Measurements from ENCODE around the gene INPPL1. TPM values are rescaled to one million over a fixed set of nuclear protein-coding genes. Genes with fewer than 3 reads are reported as not detected.

INPPL1 gene
- total and polyA plus RNA-seq, 2 of the 13 experiments (the other 11 are each of a cell fraction or from before 2014, with no cell fraction given) = 29.1 to 66.9 TPM

DNA sequence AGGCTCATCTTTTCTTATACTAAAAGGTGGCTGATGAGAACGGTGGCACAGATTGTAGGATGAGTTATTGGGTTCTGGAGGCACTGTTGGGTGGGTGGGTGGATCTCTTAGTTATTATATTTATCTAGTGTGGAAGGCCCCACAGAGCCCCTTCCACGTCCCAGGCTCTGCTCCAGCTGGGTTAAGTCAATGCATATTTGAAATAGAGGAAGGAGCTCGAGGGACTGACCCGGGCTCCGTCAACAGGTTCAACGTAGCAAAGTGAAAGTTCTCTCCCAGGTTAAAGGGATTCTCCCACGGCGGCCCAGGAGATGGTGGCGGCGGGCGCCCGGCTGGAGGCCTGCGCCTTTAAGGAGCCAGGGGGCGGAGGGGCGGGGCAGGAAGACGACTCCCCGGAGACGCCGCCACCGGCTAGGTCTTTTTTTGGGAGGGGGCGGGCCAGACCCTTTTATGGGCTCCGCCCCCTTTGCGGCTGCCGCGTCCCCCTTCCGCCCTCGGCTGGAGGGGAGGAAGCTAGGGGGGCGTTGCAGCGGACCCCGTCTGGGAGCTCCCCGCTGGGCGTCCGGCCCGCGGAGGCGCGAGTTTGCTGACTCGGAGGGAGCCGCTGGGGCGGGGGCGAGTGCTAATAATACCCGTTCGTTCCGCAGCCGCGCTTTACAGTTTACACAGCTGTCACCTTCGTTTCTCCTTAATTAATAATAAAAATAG, 1.5 kb upstream of the INPPL1 start (continued):
- TF ChIP-seq, protein P1, sequence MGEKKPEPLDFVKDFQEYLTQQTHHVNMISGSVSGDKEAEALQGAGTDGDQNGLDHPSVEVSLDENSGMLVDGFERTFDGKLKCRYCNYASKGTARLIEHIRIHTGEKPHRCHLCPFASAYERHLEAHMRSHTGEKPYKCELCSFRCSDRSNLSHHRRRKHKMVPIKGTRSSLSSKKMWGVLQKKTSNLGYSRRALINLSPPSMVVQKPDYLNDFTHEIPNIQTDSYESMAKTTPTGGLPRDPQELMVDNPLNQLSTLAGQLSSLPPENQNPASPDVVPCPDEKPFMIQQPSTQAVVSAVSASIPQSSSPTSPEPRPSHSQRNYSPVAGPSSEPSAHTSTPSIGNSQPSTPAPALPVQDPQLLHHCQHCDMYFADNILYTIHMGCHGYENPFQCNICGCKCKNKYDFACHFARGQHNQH (CRISPR knock-in tag; IDR thresholded peaks at IDR 0.05) = peak; percentile 37; the same call in 1 of the 2 replicates
- TF ChIP-seq RCOR2 (CRISPR knock-in tag; IDR thresholded peaks at IDR 0.05) (no peak), ZBTB44 (CRISPR knock-in tag; IDR thresholded peaks at IDR 0.05) (no peak), TRAFD1 (CRISPR knock-in tag; IDR thresholded peaks at IDR 0.05; ENCODE audit: borderline replicate concordance) (no peak), NFE2L1 (CRISPR knock-in tag; IDR thresholded peaks at IDR 0.05; ENCODE audit: borderline replicate concordance) (no peak), HES4 (CRISPR knock-in tag; IDR thresholded peaks at IDR 0.05; ENCODE audit: borderline replicate concordance) (no peak; the same call in 1 of the 2 replicates), ZNF292 (CRISPR knock-in tag; IDR thresholded peaks at IDR 0.05; ENCODE audit: borderline replicate concordance, low read depth) (no peak), KDM1A (CRISPR knock-in tag; IDR thresholded peaks at IDR 0.05) (no peak), MEF2D (CRISPR knock-in tag; IDR thresholded peaks at IDR 0.05) (no peak), HNRNPL (IDR thresholded peaks at IDR 0.05; ENCODE audit: low read depth, low read length) (no peak), JUN (CRISPR knock-in tag; IDR thresholded peaks at IDR 0.05) (no peak), MYC (CRISPR knock-in tag; IDR thresholded peaks at IDR 0.05; ENCODE audit: borderline replicate concordance) (no peak)
- TF ChIP-seq, protein P2, sequence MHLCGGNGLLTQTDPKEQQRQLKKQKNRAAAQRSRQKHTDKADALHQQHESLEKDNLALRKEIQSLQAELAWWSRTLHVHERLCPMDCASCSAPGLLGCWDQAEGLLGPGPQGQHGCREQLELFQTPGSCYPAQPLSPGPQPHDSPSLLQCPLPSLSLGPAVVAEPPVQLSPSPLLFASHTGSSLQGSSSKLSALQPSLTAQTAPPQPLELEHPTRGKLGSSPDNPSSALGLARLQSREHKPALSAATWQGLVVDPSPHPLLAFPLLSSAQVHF (CRISPR knock-in tag; IDR thresholded peaks at IDR 0.05) = no peak
- TF ChIP-seq, protein P3, sequence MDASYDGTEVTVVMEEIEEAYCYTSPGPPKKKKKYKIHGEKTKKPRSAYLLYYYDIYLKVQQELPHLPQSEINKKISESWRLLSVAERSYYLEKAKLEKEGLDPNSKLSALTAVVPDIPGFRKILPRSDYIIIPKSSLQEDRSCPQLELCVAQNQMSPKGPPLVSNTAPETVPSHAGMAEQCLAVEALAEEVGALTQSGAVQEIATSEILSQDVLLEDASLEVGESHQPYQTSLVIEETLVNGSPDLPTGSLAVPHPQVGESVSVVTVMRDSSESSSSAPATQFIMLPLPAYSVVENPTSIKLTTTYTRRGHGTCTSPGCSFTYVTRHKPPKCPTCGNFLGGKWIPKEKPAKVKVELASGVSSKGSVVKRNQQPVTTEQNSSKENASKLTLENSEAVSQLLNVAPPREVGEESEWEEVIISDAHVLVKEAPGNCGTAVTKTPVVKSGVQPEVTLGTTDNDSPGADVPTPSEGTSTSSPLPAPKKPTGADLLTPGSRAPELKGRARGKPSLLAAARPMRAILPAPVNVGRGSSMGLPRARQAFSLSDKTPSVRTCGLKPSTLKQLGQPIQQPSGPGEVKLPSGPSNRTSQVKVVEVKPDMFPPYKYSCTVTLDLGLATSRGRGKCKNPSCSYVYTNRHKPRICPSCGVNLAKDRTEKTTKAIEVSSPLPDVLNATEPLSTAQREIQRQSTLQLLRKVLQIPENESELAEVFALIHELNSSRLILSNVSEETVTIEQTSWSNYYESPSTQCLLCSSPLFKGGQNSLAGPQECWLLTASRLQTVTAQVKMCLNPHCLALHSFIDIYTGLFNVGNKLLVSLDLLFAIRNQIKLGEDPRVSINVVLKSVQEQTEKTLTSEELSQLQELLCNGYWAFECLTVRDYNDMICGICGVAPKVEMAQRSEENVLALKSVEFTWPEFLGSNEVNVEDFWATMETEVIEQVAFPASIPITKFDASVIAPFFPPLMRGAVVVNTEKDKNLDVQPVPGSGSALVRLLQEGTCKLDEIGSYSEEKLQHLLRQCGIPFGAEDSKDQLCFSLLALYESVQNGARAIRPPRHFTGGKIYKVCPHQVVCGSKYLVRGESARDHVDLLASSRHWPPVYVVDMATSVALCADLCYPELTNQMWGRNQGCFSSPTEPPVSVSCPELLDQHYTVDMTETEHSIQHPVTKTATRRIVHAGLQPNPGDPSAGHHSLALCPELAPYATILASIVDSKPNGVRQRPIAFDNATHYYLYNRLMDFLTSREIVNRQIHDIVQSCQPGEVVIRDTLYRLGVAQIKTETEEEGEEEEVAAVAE (CRISPR knock-in tag; IDR thresholded peaks at IDR 0.05; ENCODE audit: borderline replicate concordance) = no peak
